GM19193 (cell line): ENCODE data around the gene LAYN.

Source experiments
- POLR2A ChIP-seq: IDR thresholded peaks from 4 replicates; pipeline ENCODE4 v1.6.1; 2011; ENCODE audit not compliant: insufficient read depth, insufficient read length; ENCODE audit errors: extremely low read depth

Gene LAYN

GRCh38 chr11:111523343-111523742 is 17.2 kb upstream of the LAYN start:
- no peak for TF ChIP-seq POLR2A

GRCh38 chr11:111524056-111524455 is 16.5 kb upstream of the LAYN start:
- TF ChIP-seq POLR2A: no peak

GRCh38 chr11:111525456-111525855 is 15.1 kb upstream of the LAYN start:
- no peak for TF ChIP-seq POLR2A

- no peak for TF ChIP-seq POLR2A
Observed at GRCh38 chr11:111526501-111526900, 14.0 kb upstream of the LAYN start.

- TF ChIP-seq POLR2A: no peak
Observed at GRCh38 chr11:111527279-111527678, 13.2 kb upstream of the LAYN start.

- TF ChIP-seq POLR2A: no peak
Observed at GRCh38 chr11:111528557-111528956, 12.0 kb upstream of the LAYN start.

GRCh38 chr11:111530091-111530490 is 10.4 kb upstream of the LAYN start:
- TF ChIP-seq POLR2A: no peak

- TF ChIP-seq POLR2A: no peak
Observed at GRCh38 chr11:111531136-111531535, 9.4 kb upstream of the LAYN start.

GRCh38 chr11:111531687-111532364 is 8.7 kb upstream of the LAYN start:
- TF ChIP-seq POLR2A: no peak

- TF ChIP-seq POLR2A: no peak
Observed at GRCh38 chr11:111532365-111532709, 8.2 kb upstream of the LAYN start.

- TF ChIP-seq POLR2A: no peak
Observed at GRCh38 chr11:111535281-111535680, 5.2 kb upstream of the LAYN start.

- no peak for TF ChIP-seq POLR2A
Observed at GRCh38 chr11:111537336-111537860, 3.1 kb upstream of the LAYN start.

- TF ChIP-seq POLR2A: no peak
Observed at GRCh38 chr11:111538407-111539114, 2.0 kb upstream of the LAYN start.

GRCh38 chr11:111539426-111540113 is 950 bp upstream of the LAYN start:
- TF ChIP-seq POLR2A: no peak

GRCh38 chr11:111540937-111541253 is 375 bp downstream of the LAYN start:
- TF ChIP-seq POLR2A: no peak
